HG03469 (cell line): ENCODE data around the gene CLGN.

Source experiments
- ATAC-seq: cut with Tn5 transposase; IDR thresholded peaks from one replicate; pipeline ENCODE4 v1.9.1; 2021; ENCODE audit warnings: mild to moderate bottlenecking, moderate library complexity, moderate number of reproducible peaks; ENCODE audit not compliant: unreplicated experiment

The CLGN gene

DNA sequence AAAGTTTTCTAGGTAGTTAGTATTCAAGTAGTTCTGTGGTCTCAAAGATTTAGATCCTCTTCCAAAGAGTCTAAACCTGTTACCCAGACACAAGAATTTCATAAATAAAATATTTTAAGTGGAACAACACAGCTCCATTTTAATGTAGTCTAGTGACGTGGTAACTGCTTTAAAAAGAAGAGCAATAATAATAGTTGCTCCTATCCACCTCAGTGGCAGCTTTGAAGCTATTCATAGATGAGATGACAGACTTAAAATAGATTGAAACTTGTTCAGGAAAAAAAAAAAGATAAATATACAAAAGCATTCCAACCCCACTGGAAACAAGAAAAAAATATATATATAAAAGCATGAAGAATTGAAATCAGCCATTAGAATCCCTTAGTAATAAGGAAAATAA, 39.4 kb downstream of the CLGN start:
- ATAC-seq, result no peak

DNA sequence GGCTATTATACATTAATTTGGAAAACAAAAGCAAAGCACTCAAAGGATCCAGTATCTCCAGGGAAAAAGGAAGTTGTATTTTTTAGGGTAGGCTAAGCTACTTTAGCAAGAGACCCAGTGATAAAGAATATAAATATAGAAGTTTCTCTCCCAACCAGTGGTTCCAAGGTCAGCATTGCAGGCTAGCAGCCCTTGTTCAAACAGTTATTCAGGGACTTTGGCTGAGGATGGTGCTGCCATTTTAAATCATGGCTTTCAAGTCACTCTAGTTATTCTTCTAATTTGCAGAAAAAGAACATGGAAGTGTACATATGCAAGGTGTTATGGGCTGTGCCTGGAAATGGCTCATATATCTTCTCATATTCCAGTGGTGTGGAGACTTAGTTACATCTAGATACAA, 44.7 kb downstream of the CLGN start:
- no peak for ATAC-seq

DNA sequence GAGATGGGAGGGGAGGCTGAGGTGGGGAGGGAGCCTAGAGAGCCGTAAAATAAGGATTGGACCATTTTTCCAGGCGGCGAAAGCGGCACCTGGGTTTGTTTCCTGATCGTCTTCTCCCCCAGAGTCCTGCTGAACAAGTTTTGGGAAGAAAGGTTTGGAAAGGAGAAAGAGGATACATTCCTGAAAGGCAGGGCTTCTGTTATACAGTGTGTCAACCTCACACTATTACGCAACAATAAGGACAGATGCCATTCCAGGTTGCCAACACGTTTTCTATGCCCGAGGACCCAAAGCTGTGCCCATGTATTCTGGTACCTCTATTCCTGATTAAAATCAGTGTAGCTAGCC, 53.3 kb downstream of the CLGN start:
- ATAC-seq, result no peak

DNA sequence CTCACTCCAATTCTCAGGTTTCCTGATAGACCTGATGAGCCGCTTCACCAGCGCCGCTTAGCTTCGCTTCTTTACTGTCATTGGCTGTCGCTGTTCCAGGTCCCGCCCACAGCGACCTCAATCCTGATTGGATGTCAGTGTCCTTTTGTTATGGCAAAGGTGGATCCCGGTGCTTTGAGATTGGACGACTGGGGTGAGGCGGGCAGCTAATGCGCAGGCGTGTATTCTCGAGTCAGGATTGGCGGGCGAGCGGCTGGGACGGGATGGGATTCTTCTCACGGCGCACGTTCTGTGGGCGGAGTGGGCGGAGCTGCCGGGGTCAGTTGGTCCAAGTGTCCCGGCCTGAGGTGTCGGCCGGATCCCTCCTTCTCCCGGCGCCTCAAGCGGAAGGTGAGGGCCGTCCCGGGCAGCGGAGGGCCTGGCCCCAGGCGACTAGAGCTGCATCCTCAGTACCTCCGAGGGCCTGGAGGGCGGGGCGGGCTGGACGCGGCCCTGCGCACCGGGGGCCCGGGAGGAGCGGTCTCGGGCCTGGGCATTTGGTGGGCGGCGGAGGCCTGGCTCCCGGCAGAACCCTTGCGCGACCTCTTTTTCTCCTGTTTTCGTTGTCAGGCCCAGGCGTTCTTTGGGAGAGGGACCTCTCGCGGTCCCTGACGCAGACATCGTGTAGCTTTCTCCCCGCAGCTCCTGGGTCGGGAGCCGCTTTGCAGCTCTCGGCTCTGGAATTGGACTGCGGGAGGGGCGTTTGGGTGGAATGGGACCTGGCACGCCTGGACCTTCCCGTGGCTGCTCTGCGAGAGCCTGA, 53.9 kb downstream of the CLGN start, which contains the start of gene SCOC:
SCOC (plus strand) TSS at position 319 of the 802 bp plus-strand sequence. CDS start 5,525 bp downstream, outside the sequence.
- peak; percentile 85 for ATAC-seq

- peak; percentile 65 for ATAC-seq
These were observed 54.6 kb downstream of the CLGN start for GRCh38 chr4:140372751-140373327.

DNA sequence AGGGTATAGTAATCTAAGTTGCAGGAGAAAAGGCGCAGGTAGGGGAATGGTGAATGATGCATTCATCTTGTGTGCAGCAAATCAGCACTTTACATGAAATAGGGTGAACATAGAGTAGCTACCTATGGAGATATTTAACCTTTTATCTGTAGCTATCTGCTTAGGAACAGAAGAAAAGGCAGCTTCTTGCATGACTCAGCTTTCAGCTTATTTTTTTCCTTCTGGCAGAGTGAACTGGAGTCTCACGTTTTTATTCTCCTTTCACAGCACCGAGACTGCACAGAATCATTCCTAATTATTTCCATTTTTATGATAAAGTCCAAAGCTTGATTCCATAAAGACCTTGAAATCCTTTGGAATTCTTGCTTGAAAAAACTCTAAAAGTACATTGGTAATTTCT, 58.8 kb downstream of the CLGN start:
- ATAC-seq, result no peak

GRCh38 chr4:140367738-140368137, 59.7 kb downstream of the CLGN start:
- no peak for ATAC-seq

DNA sequence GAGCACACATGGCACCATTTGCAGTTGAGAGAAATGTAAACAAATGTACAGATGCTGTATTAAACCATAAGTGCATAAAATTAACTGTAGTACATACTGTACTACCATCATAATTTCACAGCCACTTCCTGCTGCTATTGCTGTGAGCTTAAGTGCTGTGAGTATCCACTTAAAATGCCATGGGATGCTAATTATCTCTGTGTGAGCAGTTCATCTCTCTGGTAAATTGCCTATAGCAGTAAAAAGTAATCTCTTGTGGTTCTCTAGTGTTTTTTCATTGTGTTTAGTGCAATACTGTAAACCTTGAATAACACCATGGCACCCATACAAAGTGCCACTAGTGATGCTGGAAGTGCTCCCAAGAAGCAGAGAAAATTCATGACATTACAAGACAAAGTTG, 63.9 kb downstream of the CLGN start:
- no peak for ATAC-seq

DNA sequence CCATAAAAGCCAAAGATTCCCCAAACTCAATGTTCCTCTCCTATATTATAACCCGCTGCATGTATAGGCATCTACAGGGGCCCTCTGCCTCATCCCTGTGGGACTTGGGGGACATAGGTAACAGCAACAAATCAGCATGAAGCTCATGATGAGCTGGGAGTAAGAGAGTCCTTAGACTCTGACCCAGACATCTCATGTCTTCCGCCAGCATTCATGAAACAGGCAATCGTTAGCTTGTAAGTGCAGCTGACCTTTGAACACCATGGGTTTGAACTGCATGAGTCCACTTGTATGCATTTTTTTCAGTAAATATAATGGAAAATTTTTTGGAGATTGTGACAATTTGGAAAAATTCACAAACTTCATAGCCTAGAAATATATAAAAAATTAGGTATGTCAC, 64.4 kb downstream of the CLGN start:
- no peak for ATAC-seq

DNA sequence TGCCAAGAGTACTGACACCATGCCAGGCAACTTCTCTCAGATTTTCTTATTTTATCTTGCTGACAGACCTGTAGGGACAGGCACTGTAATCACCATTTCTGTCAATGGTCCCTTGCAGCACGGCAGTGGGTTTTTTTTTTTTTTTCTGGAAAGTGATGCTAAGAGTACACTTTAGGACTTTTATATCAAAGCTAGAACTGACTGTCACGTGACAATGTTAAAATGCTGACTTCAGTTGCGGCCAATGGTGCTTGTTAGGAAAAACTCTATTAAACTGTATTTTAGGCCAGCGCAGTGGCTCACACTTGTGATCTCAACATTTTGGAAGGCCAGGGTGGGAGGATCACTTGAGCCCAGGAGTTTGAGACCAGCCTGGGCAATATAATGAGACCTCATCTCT, 66.3 kb downstream of the CLGN start:
- ATAC-seq, result no peak

DNA sequence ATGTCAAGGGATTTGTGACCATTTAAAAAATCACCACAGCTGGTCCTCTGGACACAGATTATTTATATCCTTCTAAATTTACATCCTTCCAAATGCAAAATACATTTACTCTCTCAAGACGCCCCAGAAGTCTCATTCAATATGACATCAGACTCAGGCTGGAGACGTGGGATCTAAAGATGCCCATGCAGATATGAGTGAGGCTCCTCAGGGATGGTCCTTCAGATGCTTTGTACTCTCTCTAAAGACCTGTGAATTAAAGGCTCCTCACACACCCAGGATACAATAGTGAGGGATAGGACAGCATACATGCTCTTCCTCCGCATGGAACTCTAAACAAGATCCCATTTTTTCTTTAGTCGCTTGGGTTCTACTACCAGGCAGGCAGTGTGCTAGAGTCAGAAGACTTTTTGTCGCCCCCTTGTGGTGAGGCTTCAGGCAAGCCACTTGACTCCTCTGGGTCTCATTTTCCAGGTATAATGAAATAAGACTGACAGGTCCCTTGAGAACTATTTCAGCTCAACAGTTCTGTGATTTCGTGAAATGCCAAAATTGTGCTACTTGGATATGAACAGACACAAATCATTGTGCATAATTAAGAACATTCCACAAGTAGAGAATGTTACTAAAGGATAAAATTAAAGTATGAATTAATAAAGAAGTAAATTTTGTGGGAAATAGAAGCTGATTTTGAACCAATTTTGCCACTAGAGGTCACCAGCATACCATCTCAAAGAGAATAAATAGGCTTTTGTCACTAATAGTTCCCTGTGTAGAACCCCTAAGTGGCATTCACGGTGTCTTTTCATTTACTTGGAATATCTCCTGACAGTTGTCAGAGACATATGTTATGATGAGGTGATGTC, 67.7 kb downstream of the CLGN start:
- peak; percentile 83 for ATAC-seq

DNA sequence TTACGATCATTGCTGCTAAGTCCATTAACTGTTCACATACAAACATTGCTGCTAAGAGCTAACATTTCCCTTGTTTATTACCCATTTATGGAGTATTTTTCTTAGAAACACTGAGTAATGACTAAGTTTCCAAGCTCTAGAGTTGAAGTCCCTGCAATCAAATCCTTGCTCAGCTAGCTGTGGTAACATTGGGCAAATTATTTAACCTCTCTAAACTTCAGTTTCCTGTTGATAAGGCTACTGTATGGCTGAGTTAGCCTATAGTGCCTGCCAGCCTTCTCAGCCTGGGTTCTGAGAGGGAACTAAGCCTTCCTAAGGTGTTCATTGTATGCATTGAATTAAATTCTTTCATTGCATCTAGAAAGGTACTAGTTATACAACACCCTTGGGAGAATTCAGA, 69.2 kb downstream of the CLGN start:
- ATAC-seq, result no peak

DNA sequence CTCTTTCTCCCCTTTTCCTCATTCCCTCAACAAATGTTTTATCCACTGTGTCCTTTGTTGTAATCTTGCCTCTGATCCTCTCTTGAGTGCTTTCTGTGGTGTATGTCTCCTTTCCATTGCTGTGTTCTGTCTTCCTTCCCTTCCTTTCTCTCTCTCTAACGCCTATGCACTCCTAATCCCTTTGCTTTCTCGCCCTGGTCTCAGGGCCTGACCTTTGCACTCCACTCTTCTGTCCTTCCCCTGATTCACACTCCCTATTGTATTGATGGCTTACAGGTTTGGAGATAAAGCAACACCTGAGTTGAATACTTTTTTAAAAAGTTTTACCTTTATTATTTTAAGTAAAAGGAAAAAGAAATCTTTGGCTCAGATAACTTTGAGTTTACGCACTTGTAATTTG, 69.6 kb downstream of the CLGN start:
- ATAC-seq, result no peak

DNA sequence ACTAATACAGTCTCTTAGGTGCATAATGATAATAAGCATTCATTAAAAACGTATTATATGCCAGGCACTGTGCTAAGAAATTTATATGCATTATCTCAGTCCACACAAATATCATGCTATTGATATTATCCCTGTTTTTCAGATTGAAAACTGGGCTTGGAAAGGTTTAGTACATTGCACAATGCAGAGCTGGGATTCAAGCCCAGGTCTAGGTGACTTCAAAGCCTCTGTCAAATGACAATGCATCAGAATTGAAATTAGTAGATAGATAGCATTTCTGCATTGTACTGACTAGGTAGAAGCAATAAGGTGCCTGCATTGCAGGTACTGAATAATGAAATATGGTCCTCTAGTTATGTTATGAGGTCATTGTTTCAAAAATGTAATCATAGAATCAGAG, 72.2 kb downstream of the CLGN start:
- ATAC-seq, result no peak

- ATAC-seq, result no peak
These were observed 73.7 kb downstream of the CLGN start for GRCh38 chr4:140353786-140354185.

GRCh38 chr4:140351093-140352075, 76.1 kb downstream of the CLGN start:
- ATAC-seq, result no peak

- no peak for ATAC-seq
These were observed 77.6 kb downstream of the CLGN start for GRCh38 chr4:140349816-140350215.

GRCh38 chr4:140346136-140346535, 81.3 kb downstream of the CLGN start:
- ATAC-seq, result no peak

DNA sequence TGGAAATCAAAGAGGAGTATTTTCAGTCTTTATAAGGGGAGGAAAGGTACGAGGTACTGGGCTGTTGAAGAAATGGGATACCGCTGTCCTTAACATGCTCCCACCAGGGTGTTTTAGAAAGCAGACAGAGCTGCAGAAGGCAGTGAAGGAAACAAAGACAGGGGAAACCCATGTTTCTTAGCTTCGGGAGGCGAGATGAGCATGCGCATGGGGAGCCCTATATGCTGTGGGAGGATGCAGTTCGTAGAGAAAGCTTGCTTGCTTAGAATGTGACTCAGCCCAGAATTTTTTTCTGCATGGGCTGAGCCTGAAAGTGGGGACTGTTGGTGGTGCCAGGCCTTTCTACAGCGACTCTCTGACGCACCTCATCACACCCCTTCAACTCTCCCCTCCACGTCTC, 82.8 kb downstream of the CLGN start:
- no peak for ATAC-seq

DNA sequence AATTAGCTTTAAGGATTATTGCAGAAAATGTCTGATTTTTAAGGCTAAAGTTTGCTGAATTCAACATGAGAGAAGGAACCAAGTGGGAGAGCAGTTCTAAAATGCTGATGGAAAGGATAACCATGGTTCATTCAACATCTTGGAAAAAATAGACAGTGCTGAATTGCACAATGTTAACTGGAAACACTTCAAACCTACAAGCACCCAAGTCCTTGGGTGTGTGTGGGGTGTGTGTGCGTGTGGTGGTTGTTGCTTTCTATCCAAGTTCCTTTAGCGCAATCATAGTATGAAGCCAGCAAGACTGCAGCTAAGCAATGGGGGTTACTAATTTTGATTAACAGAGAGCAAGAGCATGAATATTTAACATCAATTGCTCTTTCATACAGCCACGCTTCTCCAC, 83.3 kb downstream of the CLGN start:
- no peak for ATAC-seq

DNA sequence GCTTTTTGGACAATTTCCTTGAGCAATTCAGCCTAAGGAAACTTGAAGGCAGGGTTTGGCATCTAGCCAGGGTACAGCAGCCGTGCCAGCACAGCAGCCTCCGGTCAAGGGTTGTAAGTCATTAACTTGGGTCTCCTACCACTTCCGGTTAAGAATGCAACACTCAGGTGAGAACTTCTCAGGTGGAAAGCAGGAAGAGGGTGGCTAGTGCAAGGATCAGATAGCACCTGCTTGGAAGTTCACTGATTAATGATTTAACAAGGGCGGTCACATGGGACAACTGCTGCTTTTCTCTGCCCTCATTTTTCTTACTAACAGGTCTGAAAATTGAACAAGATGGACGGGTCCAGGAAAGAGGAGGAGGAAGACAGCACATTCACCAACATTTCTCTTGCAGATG, 84.1 kb downstream of the CLGN start:
- peak; percentile 70 for ATAC-seq
